ENCODE results near the gene SLC39A11. TPM values are rescaled to one million over a fixed set of nuclear protein-coding genes. Genes with fewer than 3 reads are reported as not detected.

Gene SLC39A11
- polyA plus RNA-seq, 1 of the 3 experiments (the other 2 are of a cell fraction): 23.5 TPM

- Histone ChIP-seq H3K4me3 (ENCODE audit: low read depth in 2 of 2, low read length in 1 of 2) (no peak overlapping the region), H3K9me2 (no peaks in the 10 kb centered on the region), H3K36me3 (replicated peaks in 1 of 2; ENCODE audit: control insufficient read depth in 1 of 2, insufficient read depth in 2 of 2, low read length in 1 of 2) (no peaks in the 10 kb centered on the region), H3K9me3 (no peaks in the 10 kb centered on the region), H2AFZ (ENCODE audit: low read depth) (no peak overlapping the region), H3F3A (replicated peaks; ENCODE audit: insufficient read depth) (peaks cover 11% of the 10 kb centered on the region), H3K79me2 (ENCODE audit: insufficient read depth) (no peaks in the 10 kb centered on the region), H4K20me1 (ENCODE audit: insufficient read depth) (no peaks in the 10 kb centered on the region), H3K4me1 (ENCODE audit: control insufficient read depth in 1 of 2, insufficient read depth in 2 of 2, low read depth in 1 of 2, low read length in 1 of 2) (peaks cover 5 to 10% of the 10 kb centered on the region in 2 experiments; a peak in 3 of 4 replicates), H3K27me3 (ENCODE audit: insufficient read depth) (no peaks in the 10 kb centered on the region), H3K4me2 (no peak overlapping the region), H3K9ac (no peak overlapping the region), H3K27ac (ENCODE audit: low read depth in 2 of 2, low read length in 1 of 2) (no peak overlapping the region)
- no peak for TF ChIP-seq IRF3 (IDR thresholded peaks at IDR 0.05; ENCODE audit: low read depth, low read length)
- TF ChIP-seq GABPA (IDR thresholded peaks at IDR 0.05; ENCODE audit: low read depth): no peak
- no peak for TF ChIP-seq CHD2 (IDR thresholded peaks at IDR 0.05; ENCODE audit: low read length, partially characterized antibody)
- no peak for TF ChIP-seq ZBTB33 (IDR thresholded peaks at IDR 0.05; ENCODE audit: borderline replicate concordance, low read depth)
- no peak for TF ChIP-seq POLR2AphosphoS5 (IDR thresholded peaks at IDR 0.05; ENCODE audit: low read depth, low read length)
- no peak for TF ChIP-seq SMC3 (IDR thresholded peaks at IDR 0.05; ENCODE audit: low read depth, low read length)
- no peak for TF ChIP-seq FOXM1 (IDR thresholded peaks at IDR 0.05; ENCODE audit: low read depth)
- TF ChIP-seq RAD21 (IDR thresholded peaks at IDR 0.05; ENCODE audit: low read length): no peak
- ChIA-PET CTCF (interaction anchor here (1.0 to 7.7 kb wide), 8 partner anchors 8 to 652 kb away, joined by 3 to 104 read pairs (median 10); no protein-coding TSS in a partner anchor), POLR2A (no interaction called here)
- WGBS (ENCODE audit: low lambda C conversion rate): 90% methylated on average over 8 of the region's 8 CpGs
- no peak for DNase-seq
Observed at GRCh38 chr17:72717676-72718075, 374.8 kb downstream of the SLC39A11 start.

- no peaks in the 10 kb centered on the region for H3K27me3 ChIP-seq (ENCODE audit: insufficient read depth)
- no peak for DNase-seq
- no peaks in the 10 kb centered on the region for H3K9me2 ChIP-seq
- H3K9me3 ChIP-seq: no peaks in the 10 kb centered on the region
- peaks cover 11% of the 10 kb centered on the region for H3F3A ChIP-seq (replicated peaks; ENCODE audit: insufficient read depth)
- H3K79me2 ChIP-seq (ENCODE audit: insufficient read depth): no peaks in the 10 kb centered on the region
- H3K4me3 ChIP-seq (ENCODE audit: low read depth in 2 of 2, low read length in 1 of 2): no peak overlapping the region
- 0 out of 4 replicates have a peak overlapping the region, but pooled peaks of 1 of the 2 experiments have one; percentile 9 for H3K27ac ChIP-seq (ENCODE audit: low read depth in 2 of 2, low read length in 1 of 2)
- peaks cover 5 to 10% of the 10 kb centered on the region in 2 experiments; a peak in 3 of 4 replicates for H3K4me1 ChIP-seq (ENCODE audit: control insufficient read depth in 1 of 2, insufficient read depth in 2 of 2, low read depth in 1 of 2, low read length in 1 of 2)
- H3K9ac ChIP-seq: no peak overlapping the region
- 98% methylated on average over 10 of the region's 10 CpGs for WGBS (ENCODE audit: low lambda C conversion rate)
- H4K20me1 ChIP-seq (ENCODE audit: insufficient read depth): no peaks in the 10 kb centered on the region
- POLR2A ChIA-PET: no interaction called here
- CTCF ChIA-PET: interaction anchor here (1.0 to 7.7 kb wide), 8 partner anchors 8 to 653 kb away, joined by 3 to 104 read pairs (median 10); no protein-coding TSS in a partner anchor
- H2AFZ ChIP-seq (ENCODE audit: low read depth): no peak overlapping the region
- H3K4me2 ChIP-seq: no peak overlapping the region
- no peaks in the 10 kb centered on the region for H3K36me3 ChIP-seq (replicated peaks in 1 of 2; ENCODE audit: control insufficient read depth in 1 of 2, insufficient read depth in 2 of 2, low read length in 1 of 2)
- TF ChIP-seq CTCF (IDR thresholded peaks at IDR 0.05) (no peak), NFIC (IDR thresholded peaks at IDR 0.05; ENCODE audit: borderline replicate concordance) (no peak), FOXM1 (IDR thresholded peaks at IDR 0.05; ENCODE audit: low read depth) (no peak), IRF3 (IDR thresholded peaks at IDR 0.05; ENCODE audit: low read depth, low read length) (no peak), EP300 (IDR thresholded peaks at IDR 0.05; ENCODE audit: borderline replicate concordance in 1 of 2, low read depth in 1 of 2, low read length in 1 of 2) (no peak), REST (IDR thresholded peaks at IDR 0.05; ENCODE audit: low read depth, low read length) (no peak), POLR2AphosphoS5 (IDR thresholded peaks at IDR 0.05; ENCODE audit: low read depth, low read length) (no peak), USF2 (IDR thresholded peaks at IDR 0.05; ENCODE audit: borderline replicate concordance, low read depth, low read length) (no peak), TEAD4 (IDR thresholded peaks at IDR 0.05; ENCODE audit: borderline replicate concordance, insufficient read depth) (no peak), SMC3 (IDR thresholded peaks at IDR 0.05; ENCODE audit: low read depth, low read length) (no peak), MEF2A (IDR thresholded peaks at IDR 0.05; ENCODE audit: borderline replicate concordance, low read depth) (no peak)
Observed at GRCh38 chr17:72717276-72717675, 375.2 kb downstream of the SLC39A11 start.
